Measurements from ENCODE around the gene MTARC1. TPM values are rescaled to one million over a fixed set of nuclear protein-coding genes. Genes with fewer than 3 reads are reported as not detected.

The MTARC1 gene
- total RNA-seq, 2 donors from 2014 or later, result 5.2 to 71.5 TPM

- intact Hi-C loops (cut with DNase I), result no loop called here
- Histone ChIP-seq H3K4me1 (no peaks in the 10 kb centered on the region), H3K36me3 (replicated peaks in 1 of 2; ENCODE audit: insufficient read depth in 1 of 2, low read depth in 2 of 2) (no peaks in the 10 kb centered on the region), H3K4me3 (no peak overlapping the region), H3K9me3 (no peaks in the 10 kb centered on the region), H3K27ac (no peak overlapping the region), H3K27me3 (no peaks in the 10 kb centered on the region)
- WGBS, 2 donors, result 86 to 93% methylated on average over 4 of the region's 4 CpGs
- no peak for TF ChIP-seq POLR2A (IDR thresholded peaks at IDR 0.05)
- TF ChIP-seq CTCF (IDR thresholded peaks at IDR 0.05), result no peak
- ATAC-seq, result no peak
- no peak for DNase-seq
These were observed 41.4 kb downstream of the MTARC1 start for GRCh38 chr1:220828179-220828490.

- Histone ChIP-seq H3K36me3 (replicated peaks in 1 of 2; ENCODE audit: insufficient read depth in 1 of 2, low read depth in 2 of 2) (no peaks in the 10 kb centered on the region), H3K4me1 (no peaks in the 10 kb centered on the region), H3K27ac (no peak overlapping the region), H3K27me3 (no peaks in the 10 kb centered on the region), H3K4me3 (no peak overlapping the region), H3K9me3 (no peaks in the 10 kb centered on the region)
- DNase-seq (no peak), ATAC-seq (no peak)
- TF ChIP-seq POLR2A (IDR thresholded peaks at IDR 0.05) (no peak), CTCF (IDR thresholded peaks at IDR 0.05) (no peak)
- 66 to 89% methylated on average over 4 of the region's 4 CpGs for WGBS, 2 donors
- intact Hi-C loops (cut with DNase I), result no loop called here
These were observed 42.4 kb downstream of the MTARC1 start for GRCh38 chr1:220828950-220829586.

GRCh38 chr1:220833436-220833835 is 46.7 kb downstream of the MTARC1 start:
- ATAC-seq (no peak), DNase-seq (no peak)
- no peak overlapping the region for H3K27ac ChIP-seq
- H3K36me3 ChIP-seq (replicated peaks in 1 of 2; ENCODE audit: insufficient read depth in 1 of 2, low read depth in 2 of 2), result no peaks in the 10 kb centered on the region
- intact Hi-C loops (cut with DNase I), result no loop called here
- no peak overlapping the region for H3K4me3 ChIP-seq
- no peaks in the 10 kb centered on the region for H3K9me3 ChIP-seq
- H3K27me3 ChIP-seq, result no peaks in the 10 kb centered on the region
- H3K4me1 ChIP-seq, result no peaks in the 10 kb centered on the region
- 78 to 87% methylated on average over 2 of the region's 2 CpGs for WGBS, 2 donors
- TF ChIP-seq CTCF (IDR thresholded peaks at IDR 0.05) (no peak), POLR2A (IDR thresholded peaks at IDR 0.05) (no peak)

- Histone ChIP-seq H3K27me3 (no peaks in the 10 kb centered on the region), H3K36me3 (replicated peaks in 1 of 2; ENCODE audit: insufficient read depth in 1 of 2, low read depth in 2 of 2) (no peaks in the 10 kb centered on the region), H3K4me3 (no peak overlapping the region), H3K9me3 (no peaks in the 10 kb centered on the region), H3K4me1 (no peaks in the 10 kb centered on the region), H3K27ac (no peak overlapping the region)
- intact Hi-C loops (cut with DNase I), result no loop called here
- DNase-seq (no peak), ATAC-seq (no peak)
- WGBS, 2 donors, result 78 to 85% methylated on average over 4 of the region's 4 CpGs
- TF ChIP-seq CTCF (IDR thresholded peaks at IDR 0.05), result no peak
- TF ChIP-seq POLR2A (IDR thresholded peaks at IDR 0.05), result no peak
These were observed 47.6 kb downstream of the MTARC1 start for GRCh38 chr1:220834155-220834870.

Other genes starting within 250 kb of the MTARC1 start
- 10 to 100 TPM; 10.9 to 11.4 TPM for gene C1orf115, start 96.5 kb upstream of the MTARC1 start, total RNA-seq
- 10 to 100 TPM; 19.5 to 37.9 TPM for gene MTARC2, start 38.6 kb upstream of the MTARC1 start, total RNA-seq
- gene HLX, start 92.5 kb downstream of the MTARC1 start, total RNA-seq, result 1 to 10 TPM; 1.6 to 1.8 TPM